Inferior parietal cortex (tissue), 1 donor: ENCODE data around the gene RPS27A.
"Not testable (repeated sequence)": the region's sequence is repeated elsewhere in the genome, so short reads cannot be mapped to it uniquely, and the experiment has no call there.

Source experiments
- DNase-seq: peaks from one replicate; pipeline ENCODE4 v3.0.0-alpha.2; 2016; ENCODE audit errors: extremely low spot score

Gene RPS27A

DNA sequence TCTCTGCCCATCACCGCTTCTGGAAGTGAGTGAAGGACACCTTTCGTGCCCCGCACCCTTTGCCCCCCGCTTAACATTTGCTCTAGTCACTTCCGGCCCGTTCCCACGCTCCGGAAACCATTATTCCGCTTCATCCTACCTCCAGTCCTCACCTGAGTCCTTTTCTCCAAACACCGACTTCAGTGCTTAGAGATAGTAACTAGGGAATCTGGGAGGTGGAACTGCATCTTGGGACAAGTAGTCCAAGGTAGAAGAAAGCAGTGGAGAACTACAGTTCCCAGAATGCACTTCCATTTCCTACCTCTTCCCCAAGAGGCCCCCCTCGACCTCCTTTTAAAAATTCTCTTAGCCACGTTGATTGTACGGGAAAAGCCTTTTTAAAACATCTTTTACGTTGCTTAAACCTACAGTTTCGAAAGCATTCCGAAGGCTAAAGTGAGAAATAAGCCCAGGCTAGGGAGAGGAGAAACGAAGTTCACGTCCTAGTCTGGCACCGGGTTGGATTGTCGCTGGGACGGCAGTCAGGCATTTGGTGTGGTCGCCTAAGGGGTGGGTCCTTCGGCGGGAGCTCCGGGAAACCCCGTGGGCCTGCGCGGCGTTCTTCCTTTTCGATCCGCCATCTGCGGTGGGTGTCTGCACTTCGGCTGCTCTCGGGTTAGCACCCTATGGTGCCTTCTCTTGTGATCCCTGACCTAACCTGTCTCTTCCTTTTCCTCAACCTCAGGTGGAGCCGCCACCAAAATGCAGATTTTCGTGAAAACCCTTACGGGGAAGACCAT is at the start of gene RPS27A, which contains the start of gene CLHC1:
TSS of gene RPS27A (plus strand) at position 605 of the 779 bp plus-strand sequence. CDS start at position 742, 137 bp downstream.
TSS of gene CLHC1 (minus strand) at position 210 of the 779 bp plus-strand sequence. CDS start 9,882 bp downstream, outside the sequence.
- peak; percentile 95 for DNase-seq

DNA sequence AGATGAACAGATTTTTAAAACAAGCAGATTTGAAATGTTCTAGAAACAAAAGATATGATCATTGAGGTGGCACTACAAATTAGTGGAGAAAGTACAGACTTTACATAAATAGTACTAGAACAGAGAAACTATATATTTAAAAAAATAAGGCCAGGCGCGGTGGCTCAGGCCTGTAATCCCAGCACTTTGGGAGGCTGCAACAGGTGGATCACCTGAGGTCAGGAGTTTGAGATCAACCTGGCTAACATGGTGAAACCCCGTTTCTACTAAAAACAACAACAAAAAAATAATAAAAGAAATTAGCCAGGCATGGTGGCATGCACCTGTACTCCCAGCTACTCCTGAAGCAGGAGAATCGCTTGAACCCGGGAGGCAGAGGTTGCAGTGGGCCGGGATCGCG is 45.7 kb upstream of the RPS27A start:
- not testable (repeated sequence) for DNase-seq

DNA sequence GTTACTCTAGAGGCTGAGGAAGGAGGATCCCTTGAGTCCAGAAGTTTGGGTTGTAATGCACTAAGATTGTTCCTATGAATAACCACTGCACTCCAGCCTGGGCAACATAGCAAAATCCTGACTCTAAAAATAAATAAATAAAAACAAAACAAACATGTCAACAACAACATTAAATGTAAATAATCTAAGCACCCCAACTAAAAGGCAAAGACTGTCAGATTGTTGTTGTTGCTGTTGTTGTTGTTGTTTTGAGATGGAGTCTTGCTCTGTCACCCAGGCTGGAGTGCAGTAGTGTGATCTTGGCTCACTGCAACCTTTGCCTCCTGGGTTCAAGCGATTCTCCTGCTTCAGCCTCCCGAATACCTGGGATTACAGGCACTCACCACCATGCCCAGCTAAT is 40.6 kb upstream of the RPS27A start:
- not testable (repeated sequence) for DNase-seq

DNA sequence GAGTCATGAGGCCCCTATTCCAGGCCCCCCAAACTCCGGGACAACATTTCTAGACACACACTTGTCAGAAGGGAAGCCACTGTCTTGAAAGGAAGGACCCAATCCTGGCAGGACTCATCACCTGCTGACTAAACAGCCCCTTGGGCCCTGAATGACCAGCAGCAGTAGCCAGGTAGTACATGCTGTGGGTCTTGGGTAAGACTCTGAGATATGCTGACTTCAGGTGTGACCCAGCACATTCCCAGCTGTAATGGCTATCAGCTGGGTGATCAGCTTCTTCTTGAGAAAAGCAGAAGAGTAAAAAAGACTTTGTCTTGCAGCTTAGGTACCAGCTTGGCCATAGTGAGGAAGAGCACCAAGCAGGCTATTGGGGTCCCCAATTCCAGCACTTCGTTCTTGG is 36.0 kb upstream of the RPS27A start:
- DNase-seq = no peak

DNA sequence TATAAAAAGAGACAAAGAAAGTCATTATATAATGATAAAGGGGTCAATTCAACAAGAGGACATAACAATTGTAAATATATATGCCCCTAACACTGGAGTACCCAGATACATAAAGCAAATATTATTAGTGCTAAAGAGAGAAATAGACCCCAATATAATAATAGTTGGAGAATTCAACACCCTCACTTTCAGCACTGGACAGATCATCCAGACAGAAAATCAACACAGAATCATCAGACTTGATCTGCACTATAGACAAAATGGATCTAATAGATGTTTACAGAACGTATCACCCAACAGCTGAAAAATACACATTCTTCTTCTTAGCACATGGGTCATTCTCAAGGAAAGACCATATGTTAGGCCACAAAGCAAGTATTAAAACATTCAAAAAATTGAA is 32.1 kb upstream of the RPS27A start:
- no peak for DNase-seq

DNA sequence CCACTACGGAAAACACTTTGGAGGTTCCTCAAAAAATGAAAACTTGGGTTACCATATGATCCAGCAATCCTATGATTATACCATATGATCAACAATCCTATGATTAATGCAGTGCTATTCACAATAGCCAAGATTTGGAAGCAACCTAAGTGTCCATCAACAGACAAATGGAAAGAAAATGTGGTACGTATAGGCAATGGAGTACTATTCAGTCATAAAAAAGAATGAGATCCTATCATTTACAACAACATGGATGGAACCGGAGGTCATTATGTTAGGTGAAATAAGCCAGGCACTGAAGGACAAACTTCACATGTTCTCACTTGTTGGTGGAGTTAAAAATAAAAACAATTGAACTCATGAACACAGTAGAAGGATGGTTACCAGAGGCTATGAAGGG is 28.0 kb upstream of the RPS27A start:
- DNase-seq = no peak

DNA sequence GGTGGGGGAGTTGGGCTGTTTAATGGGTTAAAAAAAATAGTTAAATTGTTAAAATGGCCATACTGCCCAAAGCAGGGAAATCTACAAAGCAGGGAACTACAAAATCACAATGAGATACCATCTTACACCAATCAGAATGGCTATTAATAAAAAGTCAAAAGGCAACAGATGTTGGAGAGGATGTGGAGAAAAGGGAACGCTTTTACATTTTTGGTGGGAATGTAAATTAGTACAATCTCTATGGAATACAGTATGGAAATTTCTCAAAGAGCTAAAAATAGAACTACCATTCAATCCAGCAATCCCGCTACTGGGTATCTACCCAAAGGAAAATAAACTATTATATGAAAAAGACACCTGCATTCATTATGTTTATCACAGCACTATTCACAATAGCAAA is 27.5 kb upstream of the RPS27A start:
- DNase-seq = no peak

DNA sequence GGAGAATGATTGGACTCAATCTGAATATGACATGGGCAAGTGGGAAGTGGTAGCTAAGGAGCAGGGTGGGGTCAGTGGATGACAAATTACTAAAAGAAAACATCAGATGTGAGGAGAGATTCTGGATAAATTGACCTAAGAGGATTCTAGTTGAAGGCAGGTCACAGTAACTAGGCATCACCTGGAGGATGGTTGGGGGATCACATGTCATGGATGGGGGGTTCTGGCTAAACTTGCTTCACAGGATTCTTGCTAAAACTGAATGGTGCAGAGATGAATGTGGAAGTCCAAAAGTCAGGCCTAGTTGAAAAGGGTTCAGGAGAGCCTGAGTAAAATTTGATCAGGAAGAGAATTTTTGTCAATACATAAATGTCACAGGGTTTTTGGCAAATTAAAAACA is 18.7 kb upstream of the RPS27A start:
- DNase-seq = no peak

DNA sequence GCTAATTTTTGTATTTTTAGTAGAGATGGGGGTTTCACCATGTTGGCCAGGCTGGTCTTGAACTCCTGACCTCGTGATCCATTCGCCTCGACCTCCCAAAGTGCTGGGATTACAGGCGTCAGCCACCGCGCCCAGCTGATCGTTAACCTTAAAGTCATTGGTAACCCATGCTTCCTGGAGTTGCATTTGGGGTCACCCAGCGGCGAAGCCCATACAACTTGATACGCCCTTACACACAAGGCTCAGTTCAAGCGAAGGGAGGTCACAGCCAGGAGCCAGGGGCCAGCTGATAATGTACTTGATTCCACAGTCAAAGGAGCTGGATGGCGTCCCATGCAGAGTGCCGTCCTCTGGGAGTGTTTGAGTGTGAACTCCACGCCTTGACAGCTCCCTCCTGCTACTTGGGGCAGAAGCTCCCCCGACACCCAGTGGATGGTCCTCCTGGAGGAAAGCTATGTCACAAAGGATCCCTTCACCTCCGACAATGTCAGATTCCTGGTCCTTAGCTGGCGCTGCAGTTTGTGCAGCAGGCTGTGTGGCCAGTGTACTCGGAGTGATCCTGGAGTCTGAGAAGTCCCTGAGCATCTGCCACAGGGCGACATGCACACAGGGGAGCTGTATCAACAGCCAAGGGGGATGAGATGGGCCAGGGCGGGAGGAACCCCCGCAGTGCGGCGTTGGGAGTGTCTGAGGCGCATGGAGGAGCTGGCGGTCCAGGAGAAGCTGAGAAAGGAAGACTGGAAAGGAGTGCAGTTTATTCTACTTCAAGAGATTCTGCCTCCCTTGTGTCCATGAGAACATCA is 8.3 kb upstream of the RPS27A start:
- DNase-seq = no peak

DNA sequence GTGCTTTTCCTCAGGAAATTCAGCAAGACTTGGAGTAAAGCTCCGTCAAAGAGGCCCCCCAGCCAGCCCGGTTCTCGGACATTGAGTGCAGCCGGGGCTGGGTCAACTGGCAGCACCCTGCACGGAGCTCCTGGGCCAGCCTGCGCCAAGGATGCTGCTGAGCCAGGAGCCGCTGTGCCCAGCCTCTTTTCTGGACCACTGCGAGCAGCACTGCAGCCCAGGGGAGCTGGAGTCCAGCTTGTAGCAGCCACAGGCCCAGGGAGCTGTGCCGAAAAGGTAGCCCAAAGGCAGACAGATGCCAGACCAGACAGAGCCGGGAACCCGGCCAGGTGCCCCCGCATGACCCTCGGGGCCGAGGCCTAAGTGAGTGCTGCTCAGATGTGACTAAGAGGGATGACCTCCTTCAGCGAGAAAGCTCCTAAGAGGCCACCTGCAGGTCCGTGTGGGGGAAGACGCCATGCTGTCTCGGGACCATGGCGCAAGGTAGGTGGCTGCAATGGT is 7.7 kb upstream of the RPS27A start:
- DNase-seq = no peak

DNA sequence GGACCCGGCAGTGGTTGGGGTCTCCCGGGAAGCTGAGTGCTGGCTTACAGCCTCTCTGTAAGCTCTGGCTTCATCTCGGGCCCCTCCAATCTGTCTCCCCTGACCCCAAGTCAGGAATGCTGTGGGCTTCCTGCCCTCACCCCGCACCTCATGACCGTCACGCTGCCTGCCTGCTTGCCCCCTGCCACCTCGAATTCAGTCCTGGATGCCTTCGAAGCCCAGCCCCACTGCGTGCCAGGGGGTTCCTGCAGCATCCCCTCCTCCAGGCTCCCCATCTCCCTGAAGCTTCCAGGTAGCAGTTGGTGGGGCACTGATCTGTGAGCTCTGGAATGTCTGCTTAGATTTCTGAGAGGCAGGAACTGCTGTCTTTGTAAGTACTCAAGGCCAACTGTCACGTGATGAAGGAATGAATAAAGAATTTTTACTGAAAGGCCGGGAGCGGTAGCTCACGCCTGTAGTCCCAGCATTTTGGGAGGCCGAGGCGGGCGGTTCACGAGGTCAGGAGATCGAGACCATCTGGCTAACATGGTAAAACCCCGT is 6.9 kb upstream of the RPS27A start:
- DNase-seq = no peak

DNA sequence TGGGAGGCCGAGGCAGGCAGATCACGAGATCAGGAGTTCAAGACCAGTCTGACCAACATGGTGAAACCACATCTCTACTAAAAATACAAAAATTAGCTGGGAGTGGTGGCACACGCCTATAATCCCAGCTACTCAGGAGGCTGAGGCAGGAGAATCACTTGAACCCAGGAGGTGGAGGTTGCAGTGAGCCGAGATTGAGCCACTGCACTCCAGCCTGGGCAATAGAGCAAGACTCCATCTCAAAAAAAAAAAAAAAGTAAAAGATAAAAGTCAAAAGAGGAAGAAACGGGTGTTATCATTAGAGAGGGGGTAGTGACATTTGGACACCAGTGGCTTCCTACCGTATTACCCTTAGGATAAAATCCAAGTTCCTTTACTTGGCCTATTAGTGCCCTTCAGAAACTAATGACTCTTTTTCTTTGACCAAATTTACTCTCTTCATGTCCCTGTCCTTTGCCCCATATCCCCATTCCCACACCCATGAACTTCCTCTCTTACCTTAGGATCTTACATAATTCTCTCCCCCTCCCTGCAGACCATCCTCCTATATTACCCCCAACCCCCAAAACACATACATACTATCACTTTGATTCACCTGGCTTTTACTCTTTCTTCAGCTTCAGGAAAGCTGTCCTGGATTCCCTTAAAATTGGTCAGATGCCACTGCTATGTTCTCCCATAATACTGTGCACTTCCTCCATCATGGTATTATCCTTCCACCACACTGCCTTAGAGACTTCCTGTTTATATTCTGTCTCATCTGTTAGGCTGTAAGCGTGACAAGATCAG is 4.9 kb upstream of the RPS27A start:
- DNase-seq = not testable (repeated sequence)

DNA sequence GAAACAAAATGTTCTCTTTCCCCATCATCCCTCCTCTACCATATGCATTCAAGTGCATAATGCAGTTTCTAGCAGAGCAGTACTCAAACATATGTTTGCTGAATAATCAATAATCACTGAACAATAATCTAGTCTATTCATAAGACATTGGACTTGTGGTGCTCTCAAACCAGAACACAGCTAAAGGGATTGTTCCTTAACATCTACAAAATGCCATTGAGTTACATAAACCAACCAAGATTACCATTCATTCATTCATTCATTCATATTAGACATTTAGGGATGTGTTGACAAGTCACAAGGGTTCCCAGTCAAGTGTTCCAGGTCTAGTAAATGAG is 4.3 kb upstream of the RPS27A start:
- no peak for DNase-seq

DNA sequence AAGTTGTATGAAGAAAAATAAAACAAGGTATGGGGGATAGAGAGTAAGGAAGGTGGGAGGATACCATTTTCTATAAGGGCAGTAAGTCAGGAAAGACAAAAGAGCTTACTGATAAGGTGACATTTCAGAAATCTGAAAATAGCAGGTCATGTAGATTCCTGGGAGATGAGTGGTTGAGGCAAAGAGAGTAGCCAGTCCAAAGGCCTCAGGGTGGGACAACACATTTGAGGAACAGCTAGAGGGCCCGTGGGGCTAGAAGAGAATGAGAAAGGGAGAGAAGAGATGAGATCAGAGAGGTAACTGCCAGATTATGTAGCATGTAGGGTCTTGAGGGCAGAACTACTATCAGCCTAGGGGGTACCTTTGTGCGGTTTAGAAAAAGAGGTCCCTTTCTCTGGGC is 3.3 kb upstream of the RPS27A start:
- DNase-seq = no peak

DNA sequence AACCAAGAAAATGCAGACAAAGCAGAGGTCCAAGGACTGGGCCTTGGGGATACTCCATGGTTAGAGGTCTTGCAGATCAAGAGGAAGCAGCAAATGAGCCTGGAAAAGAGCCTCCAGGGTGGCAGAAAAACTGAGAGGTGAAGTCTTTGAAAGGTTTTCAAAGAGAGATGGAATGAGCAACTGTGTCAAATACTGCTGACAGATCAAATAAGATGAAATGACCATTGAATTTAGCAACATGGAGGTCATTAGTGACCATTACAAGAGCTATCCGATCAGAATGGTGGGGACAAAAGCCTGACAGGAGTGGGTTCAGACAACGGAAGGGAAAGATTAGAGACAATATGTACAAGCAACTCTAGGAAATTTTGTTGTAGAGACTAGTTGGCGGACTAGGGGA is 1.9 kb upstream of the RPS27A start:
- DNase-seq = no peak

DNA sequence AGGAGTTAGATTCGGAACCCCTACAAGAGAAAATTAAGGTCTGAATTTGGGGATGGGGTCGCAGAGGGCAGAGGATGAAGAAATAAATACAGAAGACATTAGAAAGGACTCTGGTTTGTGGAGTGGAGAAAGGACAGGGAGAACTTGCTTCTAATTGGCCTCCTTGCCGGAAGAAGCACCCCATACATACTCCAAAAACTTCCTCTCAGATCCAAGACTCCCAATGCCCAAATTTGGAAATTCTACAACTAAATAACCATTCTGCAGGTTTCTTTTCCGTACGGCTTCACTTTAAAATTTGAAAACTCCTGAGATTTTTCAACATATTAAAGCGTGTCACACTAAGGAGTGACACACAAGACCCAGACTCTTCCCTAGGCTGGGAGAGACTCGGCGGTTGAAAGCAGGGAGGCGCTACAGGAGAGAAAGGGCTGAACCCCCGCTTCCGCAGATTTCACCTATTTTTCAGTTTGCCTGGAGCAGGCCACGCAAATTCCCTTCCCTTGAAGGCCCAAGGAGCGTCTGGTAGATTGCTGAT is 873 bp upstream of the RPS27A start:
- DNase-seq = peak; percentile 51

DNA sequence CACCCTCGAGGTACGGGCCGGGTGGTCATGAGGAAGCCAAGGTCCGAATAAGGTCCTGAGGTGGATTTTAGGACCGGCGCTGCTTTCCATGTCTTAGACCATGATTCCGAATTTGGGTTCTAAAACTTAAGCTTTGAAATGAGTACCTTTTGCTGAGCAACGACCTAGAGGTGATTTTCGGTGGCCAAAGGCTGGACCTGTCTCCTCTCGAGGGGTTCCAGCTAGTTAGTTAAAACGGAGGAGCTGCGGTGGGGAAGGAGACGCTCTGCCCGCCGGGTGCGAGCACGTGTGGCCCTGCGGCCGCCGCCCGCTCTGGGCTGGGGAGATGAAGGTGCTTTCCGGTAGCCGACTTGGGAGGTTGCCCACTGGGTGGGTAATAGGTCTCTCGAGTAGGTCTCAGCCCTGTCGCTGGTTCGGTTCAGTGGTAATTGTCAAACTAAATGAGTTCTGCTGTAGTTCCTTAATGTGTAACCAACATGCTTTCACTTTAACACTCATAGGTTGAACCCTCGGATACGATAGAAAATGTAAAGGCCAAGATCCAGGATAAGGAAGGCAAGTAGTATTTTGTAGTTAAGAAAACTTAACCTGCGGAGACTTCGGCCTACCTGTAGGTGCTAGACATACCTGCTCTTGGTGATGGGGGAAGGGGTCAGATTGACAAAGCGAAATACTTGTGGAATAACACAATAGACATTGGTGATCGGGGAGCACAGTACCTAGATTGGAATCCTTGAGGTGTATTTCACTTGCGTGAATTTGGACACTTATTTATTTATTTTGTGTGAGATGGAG is 572 bp downstream of the RPS27A start:
- DNase-seq = no peak

DNA sequence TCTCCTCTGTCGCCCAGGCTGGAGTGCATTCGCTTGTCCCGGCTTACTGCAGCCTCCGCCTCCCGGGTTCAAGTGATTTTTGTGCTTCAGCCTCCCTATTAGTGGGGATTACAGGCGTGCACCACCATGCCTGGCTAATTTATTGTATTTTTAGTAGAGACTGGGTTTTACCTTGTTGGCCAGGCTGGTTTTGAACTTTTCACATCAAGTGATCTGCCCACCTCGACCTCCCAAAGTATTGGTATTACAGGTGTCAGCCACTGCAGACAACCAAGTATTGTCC is 1.1 kb downstream of the RPS27A start:
- no peak for DNase-seq

DNA sequence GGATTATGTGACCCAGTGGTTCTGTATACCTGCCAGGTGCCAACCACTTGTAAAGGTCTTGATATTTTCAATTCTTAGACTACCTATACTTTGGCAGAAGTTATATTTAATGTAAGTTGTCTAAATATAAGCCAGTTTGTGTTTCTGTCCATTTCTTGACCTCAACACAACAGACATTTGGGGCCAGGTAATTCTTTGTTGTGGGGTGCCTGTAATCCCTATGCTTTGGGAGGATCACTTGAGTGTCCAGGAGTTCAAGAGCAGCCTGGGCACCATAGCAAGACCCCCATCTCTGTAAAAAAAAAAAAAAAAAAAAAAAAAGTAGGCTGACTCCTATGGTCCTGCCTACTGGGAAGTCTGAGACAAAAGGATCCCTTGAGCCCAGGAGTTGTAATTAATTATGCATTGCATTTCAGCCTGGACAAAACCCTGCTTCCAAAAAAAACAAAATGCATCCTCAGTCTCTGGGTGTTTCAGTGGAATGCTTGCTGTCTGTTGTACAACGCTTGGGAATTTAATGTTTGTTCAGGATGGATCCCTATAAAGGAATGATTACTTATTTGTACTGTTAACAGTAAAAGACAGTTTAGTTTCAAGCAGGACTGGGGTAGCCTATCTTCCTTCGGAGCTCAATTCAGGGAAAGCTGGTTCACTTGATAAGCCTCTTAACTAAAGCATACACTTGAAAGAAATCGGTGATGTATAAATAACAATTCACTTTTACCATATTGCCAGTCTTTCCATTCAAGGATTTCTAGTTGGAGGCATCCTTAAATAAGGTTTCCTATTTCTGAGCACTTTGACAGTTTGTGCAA is 3.4 kb downstream of the RPS27A start:
- DNase-seq = no peak

DNA sequence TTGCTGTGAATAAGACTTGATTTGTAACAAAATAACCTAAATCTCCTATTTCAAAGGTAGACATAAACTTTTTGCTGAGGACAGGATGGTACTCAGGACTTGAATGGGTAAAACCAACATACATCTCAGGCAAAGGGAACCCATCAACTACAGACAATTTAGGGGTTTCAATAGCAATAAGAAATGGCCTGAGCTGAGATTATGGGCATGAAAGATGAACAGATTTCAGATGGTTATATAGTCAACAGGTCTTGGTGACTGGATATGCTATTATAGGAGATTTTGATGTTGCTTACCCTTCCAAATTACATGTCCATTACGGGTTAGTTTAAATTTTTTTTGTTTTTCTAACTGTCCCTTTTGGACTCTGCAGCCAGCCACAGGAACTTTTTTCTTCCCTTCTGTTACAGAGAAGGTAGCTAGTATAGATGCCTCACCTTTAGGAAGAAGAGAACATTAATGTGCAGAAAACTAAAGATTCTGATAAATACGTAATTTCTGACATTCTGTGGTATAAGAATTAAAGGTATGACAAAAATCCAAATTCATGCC is 4.6 kb downstream of the RPS27A start:
- no peak for DNase-seq
